Central memory CD4-positive, alpha-beta T cell (primary cell): ENCODE measurements around the gene RGS9.

Source experiments
- DNase-seq: peaks from one replicate; pipeline ENCODE4 v3.0.0; 2022

Gene RGS9

DNA sequence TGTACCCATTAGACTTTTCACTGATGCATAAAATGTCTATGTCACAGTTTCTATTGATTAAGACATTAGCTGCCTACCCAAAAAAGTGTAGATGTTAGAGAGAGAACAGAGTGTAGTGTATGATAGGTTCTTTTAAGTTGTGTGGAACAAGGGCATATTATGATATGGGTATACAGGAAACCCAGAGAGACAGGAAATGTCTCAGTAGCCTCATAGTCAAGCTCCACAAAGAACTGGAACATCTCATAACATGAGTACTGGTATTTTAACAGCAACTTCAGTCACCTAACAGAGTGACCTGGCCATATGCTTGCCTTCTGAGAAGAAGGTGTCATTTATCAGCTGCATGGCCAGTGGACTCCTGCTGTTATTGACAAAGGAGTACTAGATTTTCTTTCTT, 128.1 kb downstream of the RGS9 start:
- no peak for DNase-seq

DNA sequence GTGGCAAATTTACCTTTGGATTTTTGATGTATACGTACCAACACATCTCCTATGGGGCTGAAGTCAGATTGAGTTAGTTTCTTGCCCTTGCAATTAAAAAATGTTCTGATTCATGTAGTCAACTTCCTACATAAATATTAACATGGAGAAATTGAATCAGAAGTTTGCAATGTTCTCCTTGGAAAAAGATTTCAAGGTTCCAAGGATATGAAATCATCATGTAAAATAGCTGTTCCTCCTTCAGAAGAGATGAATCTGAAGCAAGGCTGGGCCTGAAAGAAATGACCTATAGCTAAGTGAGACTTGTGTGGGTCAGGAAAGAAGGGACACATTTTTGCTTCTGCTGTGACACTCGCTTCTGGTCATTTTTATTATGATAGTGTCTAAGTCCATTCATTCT, 131.7 kb downstream of the RGS9 start:
- DNase-seq, result no peak

DNA sequence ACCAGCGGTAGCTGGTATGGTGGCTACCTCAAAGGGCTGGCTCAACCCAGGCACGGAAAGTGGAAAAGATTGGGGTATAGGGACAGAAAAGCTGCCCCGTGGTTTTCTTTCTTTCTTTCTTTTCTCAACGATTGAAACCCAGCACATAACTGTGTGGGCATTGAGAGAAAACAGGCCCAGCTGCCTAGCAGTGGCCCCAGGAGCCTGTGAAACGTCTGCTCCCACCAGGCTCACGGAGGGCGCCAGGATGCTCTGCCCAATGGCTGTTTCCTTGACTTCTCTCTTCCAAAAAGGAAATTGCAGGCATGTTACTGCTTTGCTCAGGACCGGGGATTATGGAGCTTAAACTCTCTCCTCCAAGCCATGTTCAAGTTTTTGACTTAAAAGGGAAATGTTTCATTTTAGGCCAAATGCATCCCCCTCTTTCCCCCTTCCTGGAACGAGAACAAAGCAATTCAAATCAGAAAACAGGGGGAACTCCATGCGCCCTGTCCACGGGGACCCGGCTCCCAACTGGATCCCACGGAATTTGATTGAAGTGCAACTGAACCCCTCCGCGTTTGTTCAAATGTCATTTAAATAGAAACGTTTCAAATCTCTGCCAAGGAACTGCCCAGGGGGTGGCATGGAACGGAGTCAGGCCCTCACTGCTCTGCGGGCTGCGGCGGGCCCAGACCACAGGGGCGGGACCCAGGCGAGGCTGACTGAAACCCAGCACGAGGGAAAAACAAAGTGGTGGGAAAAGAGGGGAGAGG, 133.5 kb downstream of the RGS9 start:
- no peak for DNase-seq

DNA sequence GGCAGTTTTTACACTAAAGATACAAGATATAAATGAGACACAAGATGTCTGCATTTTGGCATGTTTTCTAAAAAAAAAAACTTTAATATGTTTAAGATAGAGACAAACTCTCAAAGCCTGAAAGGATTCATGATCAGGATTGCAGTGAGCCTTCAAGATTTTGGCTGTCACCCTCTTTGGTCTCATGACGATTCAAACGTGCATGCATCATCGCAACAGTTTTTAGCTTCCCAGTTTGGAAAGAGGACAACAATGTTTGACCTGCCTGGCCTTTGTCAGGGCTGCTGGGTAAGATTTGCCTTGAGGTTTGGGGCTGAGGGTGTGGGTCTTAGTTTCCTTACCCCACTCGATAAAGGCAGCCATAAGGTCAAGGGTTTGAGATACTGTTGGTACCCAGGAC, 134.1 kb downstream of the RGS9 start:
- DNase-seq, result no peak
